Mesenteric fat pad (tissue), 1 donor: Measurements from ENCODE around the gene WDHD1. TPM values are rescaled to one million over a fixed set of nuclear protein-coding genes. Genes with fewer than 3 reads are reported as not detected.
"Not testable (repeated sequence)": the region's sequence is repeated elsewhere in the genome, so short reads cannot be mapped to it uniquely, and the experiment has no call there.

Source experiments
- DNase-seq: peaks from one replicate; pipeline ENCODE4 v3.0.0-alpha.2; 2020; ENCODE audit warnings: low spot score
- total RNA-seq: library from RNA; stranded (reverse); fragmentation: NEBNext Ultra II Directional; extraction: Animal tissue kit (Norgen Biotek cat#: 25700); gene quantifications from one replicate; pipeline ENCODE4 v1.2.1, GENCODE V29; 2021
- donor health status: DM: yes; HTN: yes; CAD: no.

WDHD1 gene
- total RNA-seq, 1 donor from 2014 or later = 3.6 TPM

DNA sequence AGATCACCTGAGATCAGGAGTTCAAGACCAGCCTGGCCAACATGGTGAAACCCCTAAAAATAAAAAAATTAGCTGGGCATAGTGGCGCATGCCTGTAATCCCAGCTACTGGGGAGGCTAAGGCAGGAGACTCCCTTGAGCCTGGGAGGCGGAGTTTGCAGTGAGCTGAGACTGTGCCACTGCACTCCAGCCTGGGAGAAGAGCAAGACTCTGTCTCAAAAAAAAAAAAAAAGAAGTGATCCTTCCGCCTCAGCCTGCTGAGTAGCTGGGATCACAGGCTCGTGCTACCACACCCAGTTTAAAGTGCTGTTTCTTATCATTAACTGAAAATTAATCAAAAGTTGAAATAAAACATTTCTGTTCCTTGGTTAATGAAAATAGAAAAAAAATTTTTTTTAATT lies 117.9 kb downstream of the WDHD1 start:
- DNase-seq = not testable (repeated sequence)

DNA sequence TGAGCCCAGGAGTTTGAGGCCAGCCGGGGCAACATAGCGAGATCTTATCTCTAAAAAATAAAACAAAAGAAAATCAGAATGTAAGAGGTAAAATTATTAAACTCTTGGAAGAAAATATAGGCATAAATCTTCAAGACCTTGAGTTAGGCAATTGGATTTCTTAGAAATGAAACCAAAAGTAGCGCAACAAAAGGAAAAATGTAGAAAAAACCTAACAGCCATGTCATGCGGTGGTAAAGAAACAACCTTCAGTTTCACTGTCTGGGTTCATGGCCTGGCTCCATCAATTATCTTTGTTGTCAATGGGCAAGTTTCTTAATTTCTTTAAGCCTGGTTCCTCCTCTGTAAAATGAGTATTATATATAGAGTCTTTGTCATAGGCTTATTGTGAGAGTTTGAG lies 118.7 kb downstream of the WDHD1 start:
- no peak for DNase-seq

DNA sequence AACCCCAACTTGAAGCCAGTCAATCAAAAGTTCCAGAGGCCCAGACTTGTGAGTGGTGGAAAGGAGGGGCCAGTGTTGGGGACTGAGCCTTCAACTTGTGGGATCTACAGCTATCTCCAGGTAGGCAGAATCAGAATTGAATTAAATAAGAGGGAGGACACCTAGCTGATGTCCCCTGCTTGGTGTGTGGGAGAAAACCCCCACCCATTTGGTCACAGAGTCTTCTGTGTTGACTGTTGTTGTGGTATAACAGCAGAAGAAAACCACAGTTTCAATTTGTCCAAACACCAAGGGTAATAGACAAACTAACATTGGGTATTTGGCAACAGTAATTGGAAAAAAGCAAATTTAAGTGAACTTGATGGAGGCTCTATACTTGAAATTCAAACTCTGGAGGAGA lies 120.8 kb downstream of the WDHD1 start:
- DNase-seq = no peak

DNA sequence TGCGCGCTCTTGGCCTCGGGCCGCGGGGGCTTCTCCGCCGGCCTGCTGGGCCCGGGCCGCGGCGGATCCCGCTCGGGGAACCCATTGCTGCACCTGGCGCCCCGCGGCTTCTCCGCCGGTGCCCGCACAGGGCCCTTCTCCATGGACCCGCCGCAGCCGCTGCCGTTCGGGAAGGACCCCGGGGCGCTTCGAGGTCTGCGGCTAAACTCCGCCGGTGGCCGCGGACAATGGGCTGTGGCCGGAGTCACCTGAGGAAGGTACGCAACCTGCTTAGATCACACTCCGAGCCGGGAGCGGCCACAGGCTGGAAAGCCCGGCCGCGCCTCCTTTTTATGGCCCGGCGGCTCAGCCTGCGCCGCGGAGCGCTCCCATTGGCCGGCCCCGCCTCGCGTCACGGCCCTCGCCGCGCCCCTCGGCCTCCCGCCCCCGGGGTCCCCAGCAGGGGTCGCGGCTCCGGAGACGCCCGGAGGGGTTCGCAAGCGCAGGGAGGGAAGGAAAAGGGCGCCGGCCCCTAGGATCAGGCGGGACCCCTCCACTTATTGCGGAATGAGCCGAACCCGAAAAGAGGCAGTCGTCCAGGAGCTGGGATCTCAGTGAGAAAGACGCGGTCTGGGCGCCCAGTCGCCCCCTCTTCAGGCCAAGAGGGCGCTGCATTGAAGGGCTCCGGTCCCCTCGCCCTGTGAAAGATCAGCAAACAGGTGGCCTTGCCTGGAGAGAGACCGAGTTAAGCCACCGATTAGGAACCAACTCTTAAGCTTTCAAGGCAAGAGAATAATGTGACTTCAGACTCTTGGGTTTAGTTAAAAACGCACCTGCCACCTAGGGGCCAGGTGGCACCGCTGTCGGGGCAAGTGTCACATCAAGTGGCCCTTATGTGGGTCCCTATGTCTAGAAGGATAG lies 124.1 kb downstream of the WDHD1 start, which contains the start of gene GCH1:
GCH1 (minus strand) TSS at position 306 of the 900 bp plus-strand sequence; CDS start at position 143, 163 bp downstream.
- DNase-seq = peak; percentile 94

DNA sequence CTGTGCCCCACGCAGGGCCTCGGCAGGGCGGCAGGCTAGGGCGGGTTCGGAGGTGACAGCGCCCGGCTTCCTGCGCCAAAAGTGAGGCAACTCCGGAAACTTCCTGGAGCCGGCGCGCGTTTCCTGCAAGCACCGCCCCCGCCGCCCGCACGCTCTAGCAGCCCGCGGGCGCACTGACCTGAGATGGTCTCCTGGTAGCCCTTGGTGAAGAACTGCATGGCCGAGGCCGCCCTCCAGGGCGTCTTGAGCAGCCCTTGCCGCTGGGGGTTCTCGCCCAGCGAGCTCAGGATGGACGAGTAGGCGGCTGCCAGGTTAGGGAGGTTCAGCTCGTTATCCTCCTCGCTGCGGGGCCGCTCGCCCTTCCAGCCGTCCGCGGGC lies 124.8 kb downstream of the WDHD1 start:
- DNase-seq = peak; percentile 92

DNA sequence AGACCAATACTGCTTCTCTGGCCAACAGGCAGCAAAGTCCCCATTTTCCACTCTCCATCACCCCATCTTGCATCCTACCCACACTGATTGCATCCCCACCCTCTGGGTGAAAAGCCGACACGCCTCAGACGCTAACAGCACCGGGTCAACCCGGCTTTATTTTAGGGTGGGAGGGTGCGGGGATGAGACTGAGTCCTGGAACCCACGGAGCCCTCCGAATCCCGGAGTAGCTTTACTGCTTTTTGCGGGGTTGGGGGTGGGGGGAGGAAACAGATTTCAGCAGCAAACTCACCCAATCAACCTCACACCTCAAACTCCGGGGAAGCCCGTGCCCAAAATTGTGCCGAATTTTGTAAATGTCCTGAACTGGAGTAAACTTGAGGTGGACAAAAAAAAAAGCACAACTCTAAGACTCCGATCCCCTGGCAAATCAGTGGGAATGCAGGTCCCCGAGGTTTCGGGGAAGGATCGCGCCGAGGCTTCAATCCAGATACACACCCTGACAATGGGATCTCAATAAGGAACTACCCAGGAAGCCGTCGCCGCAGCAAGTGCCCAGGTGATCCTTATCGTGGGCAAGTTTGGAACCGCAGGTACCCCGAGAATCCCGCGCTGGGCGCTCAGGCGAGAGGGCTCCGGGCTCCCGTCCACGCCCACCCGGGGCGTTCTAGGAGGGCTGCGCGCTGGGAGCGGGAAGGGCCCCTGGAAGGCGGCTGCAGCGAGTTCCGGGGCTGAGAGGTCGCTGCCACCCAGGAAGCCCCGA lies 125.3 kb downstream of the WDHD1 start:
- DNase-seq = no peak

DNA sequence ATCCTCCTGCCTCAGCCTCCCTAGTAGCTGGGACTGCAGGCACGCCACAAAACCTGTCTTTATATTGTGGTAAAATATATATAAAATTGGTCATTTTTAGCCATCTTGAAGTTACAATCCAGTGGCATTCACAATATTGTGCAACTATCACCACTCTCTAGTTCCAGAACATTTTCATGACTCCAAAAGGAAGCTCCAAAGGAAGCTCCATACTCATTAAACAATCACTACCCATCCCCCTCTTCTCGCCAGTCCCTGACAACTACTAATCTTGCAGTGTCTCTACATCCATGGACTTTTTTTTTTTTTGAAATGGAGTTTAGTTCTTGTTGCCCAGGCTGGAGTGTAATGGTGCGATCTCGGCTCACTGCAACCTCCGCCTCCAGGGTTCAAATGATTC lies 127.3 kb downstream of the WDHD1 start:
- DNase-seq = no peak

DNA sequence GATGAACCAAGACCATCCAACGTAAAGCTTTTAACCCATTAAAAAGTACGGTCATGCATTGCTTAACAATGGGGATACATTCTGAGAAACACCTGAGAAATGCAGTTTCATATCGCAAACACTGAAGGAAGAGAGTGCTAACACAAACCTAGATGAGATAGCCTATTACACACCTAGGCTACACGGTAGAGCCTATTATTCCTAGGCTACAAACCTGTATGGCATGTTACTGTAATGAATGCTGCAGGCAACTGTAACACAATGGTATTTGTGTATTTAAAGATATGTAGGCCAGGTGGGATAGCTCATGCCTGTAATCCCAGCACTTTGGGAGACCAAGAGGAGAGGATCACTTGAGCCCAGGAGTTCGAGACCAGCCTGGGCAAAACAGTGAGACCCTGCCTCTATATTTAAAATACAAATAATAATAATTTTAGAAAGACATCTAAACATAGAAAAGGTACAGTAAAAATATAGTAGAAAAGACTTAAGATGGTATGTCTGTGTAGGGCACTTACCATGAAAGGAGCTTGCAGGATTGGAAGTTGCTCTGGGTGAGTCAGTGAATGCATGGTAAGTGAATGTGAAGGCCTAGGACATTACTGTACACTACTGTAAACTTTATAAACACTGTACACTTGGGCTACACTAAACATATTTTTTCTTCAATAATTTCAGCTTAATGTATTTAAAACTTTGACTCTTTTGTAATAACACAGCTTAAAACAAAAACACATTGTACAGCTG lies 128.9 kb downstream of the WDHD1 start:
- not testable (repeated sequence) for DNase-seq

DNA sequence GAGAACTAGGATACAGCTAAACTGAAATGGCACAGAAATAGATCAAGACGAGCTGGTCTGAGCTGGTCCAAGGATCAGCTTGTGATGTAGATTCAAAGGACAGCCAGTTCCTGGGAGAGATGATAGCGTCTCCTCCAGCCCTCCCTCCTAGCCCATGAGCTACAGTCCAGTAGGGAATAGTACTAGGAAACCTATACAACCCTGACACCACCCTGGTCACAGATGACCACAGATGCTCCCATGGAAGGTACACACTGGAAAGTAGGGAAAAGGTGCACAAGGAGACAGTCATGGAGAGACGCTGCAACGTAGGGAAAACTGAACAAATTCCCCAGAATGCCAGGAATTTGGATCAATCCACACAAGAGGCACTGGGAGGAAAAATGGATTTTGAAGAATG lies 131.2 kb downstream of the WDHD1 start:
- DNase-seq = no peak

DNA sequence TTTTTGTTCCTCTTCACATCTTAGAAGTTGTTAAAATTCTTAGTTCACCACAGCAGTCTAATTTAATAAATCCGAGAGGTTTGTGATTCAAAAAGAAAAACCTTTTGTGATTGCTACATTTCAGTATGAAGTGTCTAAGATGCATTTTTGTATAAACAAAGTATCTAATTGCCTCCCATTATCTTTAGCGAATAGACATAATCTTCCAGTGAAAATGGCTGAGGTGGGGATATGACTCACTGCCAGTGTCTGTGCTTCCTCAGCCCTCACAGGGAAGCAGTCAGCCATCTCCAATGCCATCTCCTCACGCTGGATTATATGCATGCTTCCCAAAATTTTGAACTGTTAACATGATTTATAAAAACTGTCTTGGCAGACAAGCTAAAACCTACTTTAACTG lies 131.9 kb downstream of the WDHD1 start:
- DNase-seq = no peak

DNA sequence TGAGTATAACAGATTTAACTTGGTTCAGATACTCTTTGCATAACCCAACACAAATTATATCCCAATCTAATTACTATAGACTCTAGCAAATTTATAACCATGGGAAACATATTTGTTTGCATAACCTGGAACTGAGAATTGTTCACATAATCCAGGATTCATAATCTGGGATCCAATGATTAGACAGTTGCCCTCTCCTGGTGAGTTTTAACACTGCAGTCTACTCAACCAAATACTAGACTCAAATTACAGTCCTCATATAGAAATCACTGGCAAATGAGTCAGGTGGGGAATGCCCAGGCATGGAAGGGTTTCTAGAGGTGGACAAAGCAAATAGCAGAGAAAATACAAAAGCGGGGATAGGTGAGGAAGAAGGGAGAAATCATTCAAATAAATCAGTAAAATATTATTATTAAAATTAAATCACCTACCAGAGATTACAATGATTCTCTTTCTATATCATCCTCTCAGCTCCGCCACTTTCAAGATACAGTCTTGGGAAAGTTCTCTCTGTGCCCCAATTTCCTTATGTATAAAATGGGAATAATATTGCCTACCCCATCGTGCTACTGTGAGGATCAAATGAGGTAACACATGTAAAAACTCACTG lies 133.6 kb downstream of the WDHD1 start:
- no peak for DNase-seq

DNA sequence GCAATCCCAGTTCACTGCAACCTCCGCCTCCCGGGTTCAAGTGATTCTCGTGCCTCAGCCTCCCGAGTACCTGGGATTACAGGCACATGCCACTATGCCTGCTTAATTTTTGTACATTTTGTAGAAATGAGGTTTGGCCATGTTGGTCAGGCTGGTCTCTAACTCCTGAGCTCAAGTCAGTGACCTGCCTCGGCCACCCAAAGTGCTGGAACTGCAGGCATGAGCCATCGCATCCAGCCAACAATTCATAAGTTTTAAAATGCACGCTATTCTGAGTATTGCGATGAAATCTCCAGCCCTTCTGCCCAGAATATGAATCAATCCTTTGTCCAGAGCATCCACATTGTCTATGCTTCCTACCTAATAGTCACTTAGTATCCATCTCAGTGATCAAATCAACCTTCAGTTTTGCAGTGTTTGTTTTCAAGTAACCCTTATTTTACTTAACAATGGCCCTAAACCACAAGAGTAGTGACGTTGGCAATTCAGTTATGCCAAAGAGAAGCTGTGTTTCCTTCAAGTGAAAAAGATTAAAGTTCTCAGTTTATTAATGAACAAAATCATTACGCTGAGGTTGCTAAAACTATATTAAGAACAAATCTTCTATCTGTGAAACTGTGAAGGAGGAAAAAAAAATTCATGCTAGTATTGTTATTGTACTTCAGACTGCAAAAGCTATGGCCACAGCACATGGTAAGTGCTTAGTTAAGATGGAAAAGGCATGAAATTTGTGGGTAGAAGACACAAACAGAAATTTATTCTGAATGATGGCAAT lies 135.2 kb downstream of the WDHD1 start:
- no peak for DNase-seq

DNA sequence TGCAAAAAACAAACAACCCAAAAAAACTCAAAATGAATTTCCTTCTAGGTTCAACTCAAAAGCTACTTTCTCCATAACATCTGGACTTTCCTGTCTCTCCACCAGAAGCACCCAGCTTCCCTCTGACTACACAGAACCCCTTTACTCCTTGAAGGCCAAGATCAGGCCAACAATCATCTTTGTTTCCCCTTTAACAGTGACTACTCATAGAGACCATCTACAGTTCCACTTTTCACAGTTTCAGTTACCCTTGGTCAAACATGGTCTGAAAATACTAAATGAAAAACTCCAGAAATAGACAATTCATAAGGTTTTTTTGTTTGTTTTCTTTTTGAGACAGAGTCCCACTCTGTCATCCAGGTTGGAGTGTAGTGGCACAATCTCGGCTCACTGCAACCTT lies 136.1 kb downstream of the WDHD1 start:
- no peak for DNase-seq

DNA sequence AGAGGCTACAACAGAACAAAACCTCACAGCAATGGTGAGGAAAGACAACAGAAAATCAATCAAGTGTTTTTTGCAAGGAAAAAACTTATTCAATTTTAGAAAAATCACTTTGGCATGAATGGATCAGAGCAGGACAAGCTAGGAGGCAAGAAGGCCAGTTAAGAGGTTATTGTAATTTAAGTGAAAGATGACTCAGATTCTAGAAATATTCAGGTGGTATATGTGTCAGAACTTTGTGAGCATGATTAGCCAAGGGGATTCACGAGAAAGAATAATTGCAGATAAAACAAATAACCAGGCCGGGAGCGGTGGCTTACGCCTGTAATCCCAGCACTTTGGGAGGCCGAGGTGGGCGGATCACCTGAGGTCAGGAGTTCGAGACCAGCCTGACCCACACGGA lies 137.0 kb downstream of the WDHD1 start:
- no peak for DNase-seq

Other genes starting within 250 kb of the WDHD1 start
- 10.4 TPM for gene GCH1, start 124.3 kb downstream of the WDHD1 start, total RNA-seq
- 29.2 TPM for gene SOCS4, start 137 bp upstream of the WDHD1 start, total RNA-seq
- 89.6 TPM for gene MAPK1IP1L, start 24.5 kb upstream of the WDHD1 start, total RNA-seq
- gene LGALS3, start 102.2 kb upstream of the WDHD1 start, total RNA-seq = 241 TPM
- gene DLGAP5, start 164.5 kb upstream of the WDHD1 start, total RNA-seq = not detected
- 17.9 TPM for gene FBXO34, start 244.3 kb upstream of the WDHD1 start, total RNA-seq